ENCODE measurements around the gene STAG1.
"Not testable (repeated sequence)": the region's sequence is repeated elsewhere in the genome, so short reads cannot be mapped to it uniquely, and the experiment has no call there.

The STAG1 gene

DNA sequence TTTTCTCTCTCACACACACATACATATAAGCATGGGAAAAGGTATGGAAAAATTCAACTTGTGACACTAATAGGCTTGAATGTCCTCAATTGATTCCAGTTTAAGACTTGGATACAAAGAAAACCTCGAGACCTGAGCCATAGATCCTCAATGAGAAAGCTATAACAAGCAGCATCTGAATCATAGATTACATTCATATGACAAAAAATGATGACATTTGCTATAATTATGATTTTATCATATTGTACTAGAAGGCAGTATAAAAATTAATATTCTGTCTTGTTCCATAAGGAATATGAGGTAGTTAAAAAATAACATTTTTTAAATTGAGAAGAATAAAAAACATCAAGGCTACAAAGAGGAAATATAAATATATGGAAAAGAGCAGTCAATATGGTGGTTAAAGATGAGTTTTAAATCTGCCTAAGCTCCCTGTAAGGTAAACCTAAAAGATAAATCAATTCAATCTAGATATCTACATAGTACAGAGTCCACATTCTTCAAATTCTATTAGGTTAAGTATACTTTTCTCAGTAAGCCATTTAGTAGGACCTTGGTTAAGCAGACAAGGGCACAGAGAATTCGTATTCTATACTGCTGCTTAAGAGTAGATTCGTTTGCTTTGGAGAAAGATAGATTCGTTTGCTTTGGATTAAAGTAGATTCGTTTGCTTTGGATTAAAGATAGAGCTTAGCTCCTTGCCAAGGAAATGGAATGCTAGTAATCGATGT lies 175.7 kb downstream of the STAG1 start:
- no peak for DNase-seq

DNA sequence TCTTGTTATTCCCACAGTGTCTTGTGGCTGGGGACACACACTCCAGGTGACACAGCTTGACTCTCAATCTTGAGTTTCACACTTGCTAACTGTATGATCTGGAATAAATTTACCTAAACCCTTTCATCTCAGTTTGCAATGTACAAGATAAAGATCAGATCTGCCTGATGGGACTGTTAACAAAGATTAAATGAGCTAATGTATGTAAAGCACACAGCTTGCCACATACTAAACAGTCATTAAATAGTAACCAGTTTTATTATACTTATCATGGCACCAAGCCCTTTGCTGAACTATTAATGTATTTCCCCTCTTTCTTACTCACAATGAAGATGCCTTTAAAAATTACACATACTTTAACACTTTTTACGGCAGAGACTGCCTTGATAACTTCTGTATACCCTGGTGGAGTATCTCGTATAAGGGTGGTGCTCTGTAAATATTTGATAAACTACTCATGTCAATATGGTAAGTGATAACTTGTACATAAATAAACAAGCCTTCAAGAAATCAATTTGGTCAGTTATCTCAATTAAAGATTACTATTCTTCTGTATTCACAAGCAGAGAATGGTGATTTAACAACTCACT lies 184.5 kb downstream of the STAG1 start:
- DNase-seq = no peak

DNA sequence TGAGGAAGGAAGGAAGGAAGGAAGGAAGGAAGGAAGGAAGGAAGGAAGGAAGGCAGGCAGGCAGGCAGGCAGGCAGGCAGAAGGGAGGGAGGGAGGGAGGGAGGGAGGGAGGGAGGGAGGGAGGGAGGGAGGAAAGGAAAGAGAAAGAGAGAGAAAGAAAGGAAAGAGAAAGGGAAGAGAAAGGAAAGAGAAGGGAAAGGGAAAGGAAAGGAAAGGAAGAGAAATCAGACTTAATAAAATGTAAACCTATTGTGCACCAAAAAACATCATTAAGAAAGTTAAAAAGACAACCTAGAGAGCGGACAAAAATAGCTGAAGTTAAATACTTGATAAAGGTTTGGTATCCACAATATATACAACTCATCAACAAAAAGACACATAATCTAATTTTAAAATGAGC lies 187.2 kb downstream of the STAG1 start:
- not testable (repeated sequence) for DNase-seq

DNA sequence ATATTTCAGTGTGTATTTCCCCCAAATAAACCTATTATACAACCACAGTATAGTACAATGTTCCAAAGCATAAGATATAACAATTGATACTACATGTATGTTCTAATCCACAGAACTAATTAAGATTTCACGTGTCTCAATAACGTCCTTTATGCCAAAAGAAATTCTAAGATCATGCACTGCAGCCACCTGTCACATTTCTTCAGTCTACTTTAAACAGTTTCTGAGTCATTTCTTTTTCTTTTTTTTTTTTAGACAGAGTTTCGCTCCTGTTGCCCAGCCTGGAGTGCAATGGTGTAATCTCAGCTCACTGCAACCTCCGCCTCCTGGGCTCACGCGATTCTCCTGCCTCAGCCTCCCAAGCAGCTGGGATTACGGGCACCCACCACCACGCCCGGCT lies 190.2 kb downstream of the STAG1 start:
- no peak for DNase-seq

DNA sequence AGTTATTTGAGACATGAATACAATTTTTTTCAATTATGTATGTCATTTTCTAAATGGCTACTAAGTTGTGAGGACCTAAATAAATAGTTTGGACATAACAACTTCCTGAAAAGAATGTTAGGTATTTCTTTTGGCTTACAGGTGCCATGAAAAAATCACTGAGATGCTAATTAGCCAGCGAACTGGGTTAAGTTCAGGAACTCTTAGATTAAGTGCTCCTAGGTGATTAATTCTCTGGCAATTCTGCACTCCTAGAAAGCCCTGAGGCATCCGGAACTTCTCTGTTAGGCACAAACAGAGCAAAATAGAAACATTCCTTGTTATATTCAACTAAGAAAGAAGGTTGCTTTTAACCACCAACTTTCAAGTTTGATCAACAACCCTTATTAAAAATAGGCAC lies 192.3 kb downstream of the STAG1 start:
- no peak for DNase-seq

DNA sequence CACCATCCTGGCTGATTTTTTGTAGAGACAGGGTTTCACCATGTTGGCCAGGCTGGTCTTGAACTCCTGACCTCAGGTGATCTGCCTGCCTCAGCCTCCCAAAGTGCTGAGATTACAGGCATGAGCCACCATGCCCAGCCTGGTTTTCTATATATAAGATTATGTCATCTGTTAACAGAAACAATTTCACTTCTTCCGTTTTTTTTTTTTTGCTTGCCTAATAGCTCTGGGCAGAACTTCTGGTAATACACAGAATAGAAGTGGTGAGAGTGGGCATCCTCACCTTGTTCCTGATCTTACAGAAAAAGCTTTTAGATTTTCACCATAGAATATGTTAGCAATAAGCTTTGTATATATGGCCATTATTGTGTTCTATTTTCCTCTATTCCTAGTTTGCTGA lies 202.7 kb downstream of the STAG1 start:
- DNase-seq = not testable (repeated sequence)

DNA sequence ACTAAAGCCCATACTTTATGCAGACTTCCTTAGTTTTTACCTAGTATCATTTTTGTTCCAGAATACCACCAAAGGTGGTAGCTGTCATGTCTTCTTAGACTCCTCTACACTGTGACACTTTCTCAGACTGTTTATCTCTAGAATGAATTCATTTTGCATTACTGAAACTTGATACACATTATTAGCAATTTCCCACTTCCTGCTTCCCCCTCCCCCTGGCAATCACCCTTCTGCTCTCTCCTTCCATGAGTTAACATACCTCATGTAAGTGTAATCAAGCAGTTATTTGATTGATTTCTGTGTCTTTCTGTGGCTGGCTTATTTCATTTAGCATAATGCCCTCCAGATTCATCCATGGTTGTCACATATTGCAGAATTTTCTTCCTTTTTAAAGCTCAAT lies 204.9 kb downstream of the STAG1 start:
- no peak for DNase-seq

DNA sequence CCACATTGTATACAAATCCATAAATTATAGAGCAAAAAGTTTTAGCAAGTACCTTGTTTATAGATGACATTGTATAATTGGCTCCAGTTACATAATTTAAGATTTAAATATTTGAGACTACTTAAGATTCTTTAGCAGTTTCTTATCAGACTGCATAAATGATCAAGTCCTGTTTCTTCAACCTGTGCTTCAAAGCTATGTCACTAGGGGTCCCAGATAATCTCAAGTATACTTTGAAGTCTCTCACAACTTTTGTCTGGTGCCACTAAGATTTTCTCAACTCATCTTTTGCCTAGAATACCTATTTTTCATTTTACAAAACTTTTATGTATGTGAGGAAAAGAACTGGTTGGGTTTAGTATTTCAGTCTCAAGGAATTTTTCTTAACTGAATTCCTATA lies 205.5 kb downstream of the STAG1 start:
- DNase-seq = no peak

DNA sequence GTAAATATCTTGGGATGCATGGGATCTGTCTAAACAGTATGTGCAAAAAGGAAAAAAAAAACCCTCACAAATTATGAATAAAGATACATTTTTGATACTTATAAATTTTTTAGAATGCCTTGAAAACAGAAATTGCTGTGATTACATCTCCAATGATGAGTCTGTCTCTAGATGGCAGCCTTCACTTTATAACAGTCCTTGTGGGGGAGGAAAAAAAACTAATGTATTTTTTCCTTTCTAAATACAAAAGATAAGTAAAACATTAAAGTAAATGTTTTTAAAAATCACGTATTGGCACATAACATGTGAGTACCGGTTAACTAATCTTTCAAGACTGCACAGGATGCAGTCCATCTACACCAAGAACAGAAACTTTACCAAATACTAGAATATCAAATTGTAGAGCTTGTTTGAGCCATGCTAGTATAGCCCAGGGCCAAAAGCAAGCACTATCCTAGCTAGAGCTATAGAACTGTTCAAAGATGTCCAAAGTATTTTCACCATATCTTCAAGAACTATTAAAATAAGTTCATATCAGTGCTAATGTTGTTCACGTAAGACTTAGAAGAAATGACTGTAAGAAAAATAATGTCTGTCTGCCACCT lies 206.4 kb downstream of the STAG1 start:
- DNase-seq = no peak

DNA sequence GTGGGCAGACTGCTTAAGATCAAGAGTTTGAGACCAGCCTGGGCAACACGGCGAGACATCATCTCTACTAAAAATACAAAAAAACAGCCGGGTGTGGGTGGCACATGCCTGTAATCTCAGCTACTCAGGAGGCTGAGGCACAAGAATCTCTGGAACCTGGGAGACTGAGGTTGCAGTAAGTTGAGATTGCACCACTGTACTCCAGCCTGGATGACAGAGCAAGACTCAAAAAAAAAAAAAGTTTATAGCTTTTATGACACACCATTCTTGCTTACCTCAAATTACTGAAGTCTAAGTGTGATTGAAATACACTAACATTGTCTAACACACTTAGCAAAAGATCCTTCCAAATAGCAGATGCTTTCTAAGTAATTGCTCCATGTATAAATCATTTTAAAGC lies 207.6 kb downstream of the STAG1 start:
- no peak for DNase-seq

DNA sequence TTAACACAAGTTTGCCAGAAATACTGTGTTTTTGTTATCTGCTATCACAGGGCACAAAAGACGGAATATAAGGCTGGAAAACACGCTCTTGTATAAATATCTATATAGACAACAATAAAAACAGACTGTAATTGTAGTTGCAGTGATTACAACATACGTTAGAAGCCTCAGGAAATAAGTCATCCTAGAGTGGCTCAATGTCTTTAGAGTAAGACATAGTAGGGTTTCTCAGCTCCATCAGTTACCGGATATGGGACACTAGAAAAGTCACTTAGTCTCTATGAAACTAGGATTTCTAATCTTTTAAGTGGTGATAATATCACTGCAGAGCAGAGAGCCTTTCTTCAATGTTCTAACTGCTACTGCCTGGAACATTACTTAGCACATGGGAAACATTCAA lies 208.8 kb downstream of the STAG1 start:
- DNase-seq = no peak

DNA sequence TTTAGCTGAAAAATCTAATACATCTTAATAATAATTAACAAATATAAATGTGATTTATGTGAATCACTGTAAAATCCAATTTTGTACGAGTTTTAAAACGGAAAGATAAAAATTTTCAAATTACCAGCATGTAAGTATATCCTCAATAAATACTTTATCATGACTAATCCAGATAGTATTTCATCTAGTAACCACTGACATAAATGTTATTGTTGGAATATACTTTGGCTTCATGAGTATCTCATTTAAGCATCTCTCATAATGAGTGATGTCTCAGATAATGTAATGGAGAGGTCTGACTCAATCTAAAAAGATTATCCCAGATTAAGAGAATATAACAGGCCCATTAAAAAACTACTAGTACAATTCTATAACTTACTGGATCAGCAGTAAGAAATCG lies 216.3 kb downstream of the STAG1 start:
- DNase-seq = no peak

DNA sequence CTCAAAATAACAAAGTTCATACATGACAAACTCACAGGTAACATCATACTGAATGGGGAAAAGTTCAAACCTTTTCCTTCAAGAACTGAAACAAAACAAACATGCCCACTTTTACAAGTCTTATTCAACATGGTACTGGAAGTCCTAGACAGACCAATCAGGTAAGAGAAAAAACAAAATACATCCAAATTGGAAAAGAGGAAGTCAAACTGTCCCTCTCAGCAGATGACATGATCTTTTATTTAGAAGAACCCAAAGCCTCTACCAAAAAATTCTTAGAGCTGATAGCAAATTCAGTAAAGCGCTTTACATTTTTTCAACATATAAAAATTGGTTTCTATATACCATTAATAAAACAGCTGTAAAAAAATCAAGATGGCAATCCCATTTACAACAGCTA lies 219.4 kb downstream of the STAG1 start:
- no peak for DNase-seq

DNA sequence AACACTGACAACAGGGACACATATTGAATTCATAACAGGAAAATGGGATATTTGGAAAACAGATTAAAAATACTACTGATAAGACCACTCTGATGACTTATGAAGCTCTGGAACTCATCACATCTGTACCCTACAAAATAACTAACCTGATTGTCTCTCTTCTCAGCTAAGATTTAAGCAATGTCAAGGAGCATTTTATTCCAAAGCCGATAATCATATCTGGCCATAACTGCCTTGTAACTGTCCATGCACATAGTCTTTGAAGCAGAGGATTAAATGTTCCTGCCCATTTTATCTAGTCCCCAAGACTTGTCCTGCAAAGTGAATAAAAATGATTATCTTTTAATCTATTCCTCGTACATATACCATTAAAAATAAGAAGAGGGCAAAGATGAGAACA lies 234.1 kb downstream of the STAG1 start:
- DNase-seq = no peak

DNA sequence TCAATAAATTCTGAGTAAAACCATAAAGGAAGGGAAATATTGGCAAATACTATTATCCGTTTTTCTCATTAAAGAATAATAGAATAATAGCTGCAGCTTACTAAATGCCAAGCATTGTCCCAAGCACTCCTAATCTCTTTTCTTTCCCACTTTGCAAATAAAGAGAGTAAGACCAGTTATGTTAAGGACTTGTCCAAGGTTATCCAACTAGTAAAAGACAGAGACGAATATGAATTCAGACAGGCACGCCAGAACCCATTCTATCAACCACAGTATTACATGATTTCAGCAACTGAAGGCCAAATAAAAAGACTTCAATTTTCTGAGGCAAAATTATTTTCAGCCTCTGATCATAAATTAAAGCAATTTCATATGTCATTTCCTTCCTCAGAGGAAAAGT lies 235.5 kb downstream of the STAG1 start:
- DNase-seq = no peak

DNA sequence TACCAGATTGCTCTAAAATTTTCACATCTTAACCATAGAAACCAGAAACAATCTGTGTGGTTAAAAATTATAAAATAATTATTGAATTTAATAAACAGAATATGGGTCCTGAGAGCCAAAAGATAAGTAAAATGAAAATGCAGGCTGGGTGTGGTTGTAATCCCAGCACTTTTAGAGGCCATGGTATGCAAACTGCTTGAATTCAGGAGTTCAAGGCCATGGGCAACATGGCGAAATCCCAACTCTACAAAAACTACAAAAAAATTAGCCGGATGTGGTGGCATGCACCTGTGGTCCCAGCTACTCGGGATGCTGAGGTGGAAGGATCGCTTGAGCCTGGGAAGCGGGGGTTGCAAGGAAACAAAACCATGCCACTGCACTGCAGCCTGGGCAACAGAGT lies 236.1 kb downstream of the STAG1 start:
- DNase-seq = no peak

DNA sequence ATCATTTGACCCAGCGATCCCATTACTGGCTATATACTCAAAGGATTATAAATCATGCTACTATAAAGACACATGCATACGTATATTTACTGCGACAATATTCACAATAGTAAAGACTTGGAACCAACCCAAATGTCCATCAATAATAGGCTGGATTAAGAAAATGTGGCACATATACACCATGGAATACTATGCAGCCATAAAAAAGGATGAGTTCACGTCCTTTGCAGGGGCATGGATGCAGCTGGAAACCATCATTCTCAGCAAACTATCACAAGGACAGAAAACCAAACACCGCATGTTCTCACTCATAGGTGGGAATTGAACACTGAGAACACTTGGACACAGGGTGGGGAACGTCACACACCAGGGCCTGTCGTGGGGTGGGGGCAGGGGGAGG lies 237.6 kb downstream of the STAG1 start:
- not testable (repeated sequence) for DNase-seq

DNA sequence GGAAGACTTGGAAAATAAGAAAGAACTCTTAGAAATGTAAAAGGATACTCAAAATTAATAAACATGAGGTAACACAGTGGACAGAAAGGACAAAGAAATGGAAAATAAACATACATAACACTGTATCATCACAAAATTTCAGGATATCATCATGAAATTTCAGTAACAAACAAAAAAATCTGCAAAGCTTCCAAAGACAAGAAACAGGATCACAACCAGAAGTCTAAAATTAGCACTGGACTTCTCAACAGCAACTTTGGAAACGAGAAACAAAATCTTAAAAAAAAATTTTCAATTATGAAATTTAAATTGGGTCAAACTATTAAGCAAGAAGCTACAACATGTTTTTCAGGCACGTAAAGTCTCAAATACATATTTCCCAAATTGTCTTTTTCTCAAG lies 238.8 kb downstream of the STAG1 start:
- no peak for DNase-seq

DNA sequence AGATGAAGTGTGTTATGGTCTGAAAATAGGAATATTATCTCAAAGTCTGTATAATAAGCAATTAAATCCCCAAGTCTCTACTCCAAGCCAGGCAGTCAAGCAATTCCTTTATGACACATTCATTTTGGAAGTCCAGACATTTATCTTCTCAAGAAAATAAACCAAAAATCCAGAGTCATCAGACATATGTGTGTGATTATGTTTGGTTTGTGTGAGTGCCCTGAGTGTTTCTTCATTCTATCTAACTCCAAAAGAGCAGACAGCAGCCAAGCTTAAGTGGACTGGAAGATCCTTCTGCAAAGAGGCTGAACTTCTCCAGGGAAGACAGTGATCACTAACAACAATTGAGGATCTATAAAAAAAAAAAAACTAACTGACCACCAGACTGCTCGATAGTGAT lies 239.8 kb downstream of the STAG1 start:
- no peak for DNase-seq

DNA sequence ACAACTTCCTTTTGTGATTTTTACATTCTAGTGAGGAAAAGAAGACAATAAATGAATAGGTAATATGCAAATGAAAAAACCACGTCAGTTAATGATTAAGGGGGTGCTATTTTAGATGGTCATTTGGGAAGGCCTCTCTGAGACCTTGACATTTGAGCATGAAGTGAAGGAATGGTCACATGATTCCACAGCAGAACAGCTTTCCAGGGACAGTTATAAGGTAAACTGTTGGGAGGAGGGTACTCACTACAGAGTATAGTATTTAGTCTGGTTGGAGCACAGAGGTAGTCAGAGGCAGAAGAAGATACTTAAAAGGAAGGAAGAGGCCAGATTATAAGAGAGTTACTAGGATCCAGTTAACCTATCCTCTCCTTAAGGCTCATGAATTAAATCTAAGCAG lies 246.5 kb downstream of the STAG1 start:
- DNase-seq = no peak

DNA sequence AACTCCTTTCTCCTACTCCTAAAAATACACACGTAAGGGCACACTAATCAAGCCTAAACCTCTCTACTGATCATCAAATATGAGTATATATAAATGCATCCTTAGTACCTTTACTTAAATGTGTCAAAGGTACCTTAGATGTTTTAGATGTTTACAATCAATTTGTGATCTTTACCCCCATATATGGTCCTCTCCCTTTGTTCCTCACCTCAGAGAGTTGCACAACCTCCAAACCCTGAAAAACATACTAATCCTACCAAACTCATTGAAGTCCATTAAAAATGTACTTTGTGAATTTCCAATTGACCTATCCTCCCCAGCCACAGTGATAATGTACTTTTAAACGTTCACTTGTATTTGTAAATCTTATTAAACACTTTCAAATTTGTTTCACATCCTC lies 249.1 kb downstream of the STAG1 start:
- DNase-seq = no peak

DNA sequence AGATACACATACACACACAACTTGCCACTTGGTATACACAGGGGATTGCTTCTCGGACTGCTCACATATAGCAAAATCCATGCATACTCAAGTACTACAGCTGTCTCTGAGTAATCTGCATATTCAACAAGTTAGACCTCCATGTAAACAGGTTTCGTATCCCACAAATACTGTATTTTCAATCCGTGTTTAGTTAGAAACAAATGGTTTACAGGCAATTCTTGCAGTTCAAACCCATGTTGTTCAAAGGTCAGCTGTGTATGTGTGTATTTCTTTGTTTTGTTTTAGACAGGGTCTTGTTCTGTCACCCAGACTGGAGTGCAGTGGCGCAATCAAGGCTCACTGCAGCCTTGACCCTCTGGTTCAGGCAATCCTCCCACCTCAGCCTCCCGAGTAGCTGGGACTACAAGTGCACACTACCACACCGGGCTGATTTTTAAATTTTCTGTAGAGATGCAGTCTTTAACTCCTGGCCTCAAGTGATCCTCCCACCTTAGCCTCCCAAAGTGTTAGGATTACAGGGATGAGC lies 253.2 kb downstream of the STAG1 start:
- no peak for DNase-seq

DNA sequence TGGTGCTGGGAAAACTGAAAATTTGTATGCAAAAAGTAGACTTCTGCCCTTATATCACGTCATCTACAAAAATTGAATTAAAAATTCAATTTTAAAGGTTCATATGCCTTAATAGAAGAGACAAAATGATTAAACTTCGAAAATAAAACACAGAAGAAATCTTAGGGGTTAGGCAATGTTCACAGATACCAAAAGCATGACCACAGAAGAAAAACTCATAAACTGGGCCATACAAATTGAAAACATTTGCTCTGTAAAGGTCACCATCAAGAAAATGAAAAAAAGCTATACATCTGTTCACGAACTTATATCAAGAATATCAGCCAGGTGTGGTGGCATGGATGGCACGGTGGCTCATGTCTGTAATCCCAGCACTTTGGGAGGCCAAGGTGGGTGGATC lies 257.0 kb downstream of the STAG1 start:
- DNase-seq = no peak

DNA sequence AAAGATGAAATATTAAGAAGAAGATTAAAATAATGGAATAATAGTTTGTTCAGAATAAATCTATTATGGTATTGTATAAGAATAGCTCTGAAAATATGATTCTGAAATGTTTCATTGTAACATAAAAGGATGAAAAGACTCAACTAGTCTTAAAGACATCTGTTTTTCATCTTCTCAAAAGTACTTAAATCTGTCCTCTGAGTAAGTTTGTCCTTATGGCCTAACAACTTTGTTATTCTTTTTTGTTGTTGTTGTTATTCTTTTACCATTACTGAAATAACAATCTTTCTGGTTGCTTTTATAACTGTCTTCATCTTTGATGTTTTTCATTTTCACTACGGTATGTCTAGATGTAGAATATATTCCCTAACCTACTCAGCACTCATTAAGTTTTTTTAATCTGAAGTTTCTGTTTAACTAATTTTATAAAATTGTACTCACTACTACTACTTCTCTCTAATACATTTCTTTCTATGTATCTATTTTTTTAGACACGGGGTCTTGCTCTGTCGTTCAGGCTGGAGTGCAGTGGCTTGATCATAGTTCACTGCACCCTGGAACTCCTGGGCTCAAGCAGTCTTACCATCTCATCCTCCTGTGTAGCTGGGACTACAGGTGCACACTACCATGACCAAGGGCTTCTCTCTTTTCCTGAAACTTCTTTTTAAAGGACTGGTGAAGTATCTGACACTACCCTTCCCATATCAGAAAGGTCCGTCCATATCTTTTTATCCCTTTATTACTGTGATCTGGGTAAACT lies 261.4 kb downstream of the STAG1 start:
- DNase-seq = no peak
